Stromal cell of bone marrow (primary cell): Measurements from ENCODE around the gene AUTS2.

Experiments used
- DNase-seq: peaks from one replicate; pipeline ENCODE4 v3.0.0-alpha.2; 2012; ENCODE audit warnings: low read depth

Gene AUTS2

GRCh38 chr7:70834424-70834823 lies 1236.1 kb downstream of the AUTS2 start:
- DNase-seq = no peak

DNA sequence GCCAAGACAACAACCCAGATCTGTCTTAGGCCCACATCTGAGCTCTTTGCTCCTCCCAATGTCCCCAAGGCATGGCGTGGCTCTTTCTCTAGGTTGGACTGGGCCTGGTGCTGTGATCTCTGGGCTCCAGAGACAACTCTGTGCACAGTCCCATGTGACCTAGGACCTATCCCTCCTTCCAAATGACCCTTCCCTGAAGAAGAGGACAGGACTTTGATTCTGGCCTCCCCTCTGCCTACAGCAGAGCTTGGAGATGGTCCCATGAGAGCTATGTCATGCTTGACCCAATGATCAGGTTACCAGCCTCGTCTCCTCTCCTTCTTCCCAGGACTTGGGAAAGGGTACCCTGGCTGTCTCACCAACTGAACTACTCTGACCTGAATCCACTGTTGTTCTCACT lies 1237.4 kb downstream of the AUTS2 start:
- DNase-seq = no peak

DNA sequence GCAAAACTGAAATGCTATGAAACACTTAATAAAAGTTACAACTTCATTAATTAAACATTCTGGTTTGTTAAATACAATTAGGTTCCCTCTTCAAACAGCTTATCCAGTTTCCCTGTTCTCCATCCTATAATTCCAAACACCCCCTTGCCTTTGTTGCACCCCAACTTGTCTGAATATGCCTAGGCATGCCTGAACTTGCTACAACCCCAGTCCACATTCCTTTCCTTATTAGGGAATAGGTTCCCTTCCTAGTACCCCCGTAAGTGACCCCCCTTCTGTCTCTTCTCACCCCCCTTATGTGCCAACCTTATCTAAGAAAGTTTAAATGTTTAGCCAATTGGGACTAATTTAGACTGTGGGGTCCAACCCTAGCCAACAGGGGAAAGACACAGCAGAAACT lies 1238.0 kb downstream of the AUTS2 start:
- DNase-seq = no peak

DNA sequence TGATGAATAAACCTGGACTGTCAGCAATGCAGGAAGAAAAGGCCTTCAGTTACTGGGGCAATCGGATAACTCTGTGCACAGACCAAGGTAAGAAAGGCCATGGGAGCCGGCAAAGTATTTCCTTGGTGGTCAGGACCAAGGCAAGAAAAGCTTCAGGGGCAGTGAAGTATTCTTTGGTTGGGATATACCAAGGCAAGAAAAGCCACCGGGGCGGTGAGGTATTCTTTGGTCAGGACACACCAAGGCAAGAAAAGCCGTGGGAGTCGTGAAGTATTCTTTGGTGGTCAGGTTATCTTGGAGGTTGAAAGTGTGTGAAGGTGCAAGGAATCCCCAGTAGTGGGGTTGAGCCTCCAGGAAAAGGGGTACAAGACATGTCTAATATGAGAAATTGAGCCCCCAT lies 1238.7 kb downstream of the AUTS2 start:
- DNase-seq = no peak

GRCh38 chr7:70837589-70837988 lies 1239.3 kb downstream of the AUTS2 start:
- no peak for DNase-seq

GRCh38 chr7:70838292-70838907 lies 1240.1 kb downstream of the AUTS2 start:
- DNase-seq = no peak
